Measurements from ENCODE around the gene SRGAP2C. TPM values are rescaled to one million over a fixed set of nuclear protein-coding genes. Genes with fewer than 3 reads are reported as not detected.
"Not testable (repeated sequence)": the region's sequence is repeated elsewhere in the genome, so short reads cannot be mapped to it uniquely, and the experiment has no call there.

SRGAP2C gene
- polyA plus RNA-seq, 1 of the 3 experiments (the other 2 are of a cell fraction), result 3.2 TPM

DNA sequence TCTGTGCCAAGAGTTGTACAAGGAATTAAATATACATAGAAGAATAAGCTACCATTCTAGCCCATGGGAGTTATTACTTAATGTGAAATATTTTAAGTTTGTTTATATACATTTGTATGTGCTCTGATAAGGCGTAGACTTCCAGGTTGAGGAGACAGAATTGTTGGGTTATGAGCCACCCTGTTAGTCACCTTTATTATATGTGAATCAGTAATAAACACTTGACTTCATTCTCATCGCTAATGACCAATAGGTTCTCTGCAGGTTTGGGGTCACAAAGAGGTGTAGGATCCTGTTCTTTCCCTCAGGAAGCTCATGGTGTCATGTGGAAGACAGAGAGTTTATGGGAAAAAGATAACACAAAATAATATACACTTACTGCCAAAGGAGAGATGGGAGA, 117.1 kb downstream of the SRGAP2C start:
- H3F3A ChIP-seq (replicated peaks; ENCODE audit: insufficient read depth); H3K79me2 ChIP-seq (ENCODE audit: insufficient read depth); H3K4me2 ChIP-seq: not testable (repeated sequence)

DNA sequence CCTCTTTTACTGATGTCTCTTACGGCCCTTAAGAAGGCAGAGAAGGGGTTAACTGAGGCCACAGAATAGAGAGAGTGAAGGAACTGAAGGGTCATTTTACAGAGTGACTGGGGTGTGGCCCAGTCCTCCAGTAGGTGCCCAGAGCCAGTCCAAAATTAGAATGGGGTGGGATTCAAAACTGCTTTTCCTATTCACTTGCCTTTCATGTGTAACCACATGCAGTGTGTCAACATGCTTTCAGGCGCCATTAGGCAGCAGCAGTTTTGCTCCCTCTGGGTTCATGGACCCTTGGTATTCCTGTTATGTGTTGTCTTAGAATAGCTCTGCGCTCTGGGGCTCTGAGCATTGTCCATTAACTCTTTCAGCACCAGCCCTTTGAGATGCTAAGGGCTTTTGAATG, 123.0 kb downstream of the SRGAP2C start:
- POLR2A ChIA-PET; H2AFZ ChIP-seq (ENCODE audit: low read depth); H3K4me2 ChIP-seq; DNase-seq; H4K20me1 ChIP-seq (ENCODE audit: insufficient read depth); H3K27ac ChIP-seq (ENCODE audit: low read depth in 2 of 2, low read length in 1 of 2); H3K36me3 ChIP-seq (replicated peaks in 1 of 2; ENCODE audit: control insufficient read depth in 1 of 2, insufficient read depth in 2 of 2, low read length in 1 of 2); H3K4me3 ChIP-seq (ENCODE audit: low read depth in 2 of 2, low read length in 1 of 2); H3K9ac ChIP-seq; CTCF ChIA-PET; H3K9me3 ChIP-seq; H3K27me3 ChIP-seq (ENCODE audit: insufficient read depth); H3F3A ChIP-seq (replicated peaks; ENCODE audit: insufficient read depth); H3K4me1 ChIP-seq (ENCODE audit: control insufficient read depth in 1 of 2, insufficient read depth in 2 of 2, low read depth in 1 of 2, low read length in 1 of 2); H3K9me2 ChIP-seq; H3K79me2 ChIP-seq (ENCODE audit: insufficient read depth): not testable (repeated sequence)
- 100% methylated on average over 1 of the region's 3 CpGs for WGBS (ENCODE audit: low lambda C conversion rate)

More for the DNA sequence above, 117.1 kb downstream of the SRGAP2C start:
- H4K20me1 ChIP-seq (ENCODE audit: insufficient read depth); H3K36me3 ChIP-seq (replicated peaks in 1 of 2; ENCODE audit: control insufficient read depth in 1 of 2, insufficient read depth in 2 of 2, low read length in 1 of 2); H3K27me3 ChIP-seq (ENCODE audit: insufficient read depth); DNase-seq; H3K4me3 ChIP-seq (ENCODE audit: low read depth in 2 of 2, low read length in 1 of 2); H3K9ac ChIP-seq; CTCF ChIA-PET; H2AFZ ChIP-seq (ENCODE audit: low read depth); H3K4me1 ChIP-seq (ENCODE audit: control insufficient read depth in 1 of 2, insufficient read depth in 2 of 2, low read depth in 1 of 2, low read length in 1 of 2); POLR2A ChIA-PET; H3K9me2 ChIP-seq; H3K27ac ChIP-seq (ENCODE audit: low read depth in 2 of 2, low read length in 1 of 2); H3K9me3 ChIP-seq: not testable (repeated sequence)
- WGBS (ENCODE audit: low lambda C conversion rate), result 100% methylated on average over 2 of the region's 2 CpGs

DNA sequence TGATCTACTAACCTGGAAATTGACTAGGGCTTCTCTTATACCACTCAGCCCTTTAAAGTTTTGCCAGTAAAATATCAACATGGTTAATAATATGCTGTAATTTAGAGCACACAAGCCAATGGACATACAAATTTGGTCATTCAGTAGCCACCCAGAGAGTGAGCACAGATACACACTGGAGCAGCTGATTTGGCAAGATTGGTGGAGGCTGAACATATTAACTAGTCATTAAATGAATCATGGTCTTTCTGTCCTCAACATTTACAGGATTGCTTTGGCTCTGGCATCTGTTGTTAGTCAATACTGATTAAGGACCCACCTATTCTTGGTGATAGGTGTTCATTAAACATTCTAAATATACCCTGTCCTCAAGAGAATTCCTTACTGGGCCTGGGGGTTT, 130.7 kb downstream of the SRGAP2C start:
- H3F3A ChIP-seq (replicated peaks; ENCODE audit: insufficient read depth); H3K4me2 ChIP-seq; H3K9me3 ChIP-seq; CTCF ChIA-PET; H3K79me2 ChIP-seq (ENCODE audit: insufficient read depth); H3K9ac ChIP-seq; DNase-seq; H3K27ac ChIP-seq (ENCODE audit: low read depth in 2 of 2, low read length in 1 of 2); H3K27me3 ChIP-seq (ENCODE audit: insufficient read depth); H2AFZ ChIP-seq (ENCODE audit: low read depth); H3K4me1 ChIP-seq (ENCODE audit: control insufficient read depth in 1 of 2, insufficient read depth in 2 of 2, low read depth in 1 of 2, low read length in 1 of 2); H3K36me3 ChIP-seq (replicated peaks in 1 of 2; ENCODE audit: control insufficient read depth in 1 of 2, insufficient read depth in 2 of 2, low read length in 1 of 2); H4K20me1 ChIP-seq (ENCODE audit: insufficient read depth); H3K9me2 ChIP-seq; POLR2A ChIA-PET; H3K4me3 ChIP-seq (ENCODE audit: low read depth in 2 of 2, low read length in 1 of 2): not testable (repeated sequence)

DNA sequence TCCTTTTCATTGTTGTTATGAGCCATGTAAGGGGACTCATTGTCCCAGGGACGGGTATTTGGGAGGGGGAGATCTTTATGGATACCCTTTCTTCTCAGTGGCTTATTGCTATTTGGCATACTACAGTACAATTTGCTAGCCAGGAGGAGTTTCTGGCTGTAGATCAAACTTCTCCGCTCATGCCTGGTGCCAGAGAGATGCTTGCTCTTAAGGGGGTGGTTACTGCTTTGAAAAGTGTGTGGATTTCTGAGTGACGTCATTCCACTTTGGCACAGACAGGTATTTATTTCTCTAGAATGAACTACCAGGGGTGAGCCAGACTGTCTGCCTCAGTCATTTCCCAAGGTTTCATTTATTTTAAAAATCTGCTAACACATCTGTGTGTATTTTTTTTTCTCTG, 131.3 kb downstream of the SRGAP2C start:
- H3K9me2 ChIP-seq; H3K27me3 ChIP-seq (ENCODE audit: insufficient read depth); H3K4me2 ChIP-seq; DNase-seq; H3K9me3 ChIP-seq; H2AFZ ChIP-seq (ENCODE audit: low read depth); H3K27ac ChIP-seq (ENCODE audit: low read depth in 2 of 2, low read length in 1 of 2); H3K4me3 ChIP-seq (ENCODE audit: low read depth in 2 of 2, low read length in 1 of 2); H3K9ac ChIP-seq; H3K4me1 ChIP-seq (ENCODE audit: control insufficient read depth in 1 of 2, insufficient read depth in 2 of 2, low read depth in 1 of 2, low read length in 1 of 2); H3K36me3 ChIP-seq (replicated peaks in 1 of 2; ENCODE audit: control insufficient read depth in 1 of 2, insufficient read depth in 2 of 2, low read length in 1 of 2); CTCF ChIA-PET; H4K20me1 ChIP-seq (ENCODE audit: insufficient read depth); H3K79me2 ChIP-seq (ENCODE audit: insufficient read depth); POLR2A ChIA-PET; H3F3A ChIP-seq (replicated peaks; ENCODE audit: insufficient read depth): not testable (repeated sequence)
- no CpG with 5 or more reads among the region's 3 CpGs for WGBS (ENCODE audit: low lambda C conversion rate)

DNA sequence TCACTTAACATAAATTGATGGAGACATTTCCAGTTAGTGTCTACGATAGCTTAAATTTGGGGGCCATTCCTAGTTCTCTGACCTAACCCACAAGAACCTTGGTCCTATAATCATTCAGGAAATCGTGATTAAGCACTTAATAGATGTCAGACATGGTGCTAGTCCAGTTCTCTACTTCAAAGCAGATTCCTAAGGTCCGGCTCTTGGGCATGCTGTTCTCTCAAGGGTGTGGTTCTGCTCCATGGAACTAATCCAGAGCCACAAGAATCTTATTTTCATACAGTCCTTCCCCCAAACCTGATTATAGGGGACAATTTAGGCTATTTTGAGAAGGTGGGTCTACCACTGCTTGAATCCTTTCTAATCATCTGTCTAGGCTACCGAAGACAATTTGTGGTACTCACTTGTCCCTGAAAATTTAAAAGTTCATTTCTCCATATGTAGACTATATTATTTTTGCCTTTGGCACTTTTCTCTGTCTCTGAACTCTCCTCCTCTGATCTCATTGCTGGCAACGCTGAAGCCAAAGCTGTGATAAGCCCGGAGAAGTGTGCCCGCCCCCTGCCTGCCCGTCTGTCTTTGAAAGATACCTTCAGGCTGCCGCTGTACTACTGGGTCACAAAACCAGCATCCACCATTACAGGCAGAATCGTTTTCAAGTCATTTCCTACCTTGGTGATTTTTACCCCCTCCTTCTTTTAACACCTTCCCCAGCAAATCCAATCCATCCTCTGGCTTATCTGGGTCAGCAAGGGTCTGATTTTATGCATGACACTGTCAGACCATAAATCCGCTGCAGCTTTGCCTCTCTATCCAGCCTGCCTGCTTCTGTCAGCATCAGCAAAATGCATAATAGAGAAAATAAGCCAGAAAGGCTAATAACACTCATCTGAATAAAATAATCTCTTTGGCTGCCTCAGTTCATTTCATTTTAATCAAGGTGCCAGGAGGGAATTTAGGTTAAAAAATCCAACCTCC, 133.0 kb downstream of the SRGAP2C start:
- DNase-seq; H3F3A ChIP-seq (replicated peaks; ENCODE audit: insufficient read depth); H3K9me2 ChIP-seq; H3K36me3 ChIP-seq (replicated peaks in 1 of 2; ENCODE audit: control insufficient read depth in 1 of 2, insufficient read depth in 2 of 2, low read length in 1 of 2); H3K9ac ChIP-seq; H3K79me2 ChIP-seq (ENCODE audit: insufficient read depth); H4K20me1 ChIP-seq (ENCODE audit: insufficient read depth); H3K4me3 ChIP-seq (ENCODE audit: low read depth in 2 of 2, low read length in 1 of 2); CTCF ChIA-PET; H3K27ac ChIP-seq (ENCODE audit: low read depth in 2 of 2, low read length in 1 of 2); H3K4me1 ChIP-seq (ENCODE audit: control insufficient read depth in 1 of 2, insufficient read depth in 2 of 2, low read depth in 1 of 2, low read length in 1 of 2); H3K9me3 ChIP-seq; H2AFZ ChIP-seq (ENCODE audit: low read depth); H3K4me2 ChIP-seq; H3K27me3 ChIP-seq (ENCODE audit: insufficient read depth); POLR2A ChIA-PET: not testable (repeated sequence)
- no CpG with 5 or more reads among the region's 11 CpGs for WGBS (ENCODE audit: low lambda C conversion rate)

DNA sequence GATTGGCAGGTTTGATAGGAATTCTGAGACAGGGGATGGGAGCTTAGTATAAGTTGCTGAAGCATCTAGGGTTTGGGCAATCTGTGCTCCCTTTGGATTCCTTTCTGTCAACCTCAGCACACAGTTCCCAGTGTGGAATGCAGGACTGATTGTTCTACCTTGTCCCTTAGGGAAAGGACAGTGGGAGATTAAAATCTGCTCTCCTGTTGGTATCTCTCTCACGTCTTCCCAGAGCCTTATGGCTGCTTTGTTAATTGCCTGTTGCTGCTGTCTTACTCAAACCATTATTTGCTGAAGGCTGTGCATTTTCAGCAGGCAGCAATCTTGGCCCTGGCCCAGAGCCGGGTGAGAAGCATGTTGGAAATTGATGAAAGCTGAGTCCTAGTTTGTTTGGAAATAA, 133.9 kb downstream of the SRGAP2C start:
- H3K4me3 ChIP-seq (ENCODE audit: low read depth in 2 of 2, low read length in 1 of 2); DNase-seq; H3K9me3 ChIP-seq; H3K27ac ChIP-seq (ENCODE audit: low read depth in 2 of 2, low read length in 1 of 2); H3K27me3 ChIP-seq (ENCODE audit: insufficient read depth); H2AFZ ChIP-seq (ENCODE audit: low read depth); H3K9ac ChIP-seq; H3F3A ChIP-seq (replicated peaks; ENCODE audit: insufficient read depth); H3K79me2 ChIP-seq (ENCODE audit: insufficient read depth); H3K9me2 ChIP-seq; H3K4me1 ChIP-seq (ENCODE audit: control insufficient read depth in 1 of 2, insufficient read depth in 2 of 2, low read depth in 1 of 2, low read length in 1 of 2); H4K20me1 ChIP-seq (ENCODE audit: insufficient read depth); POLR2A ChIA-PET; H3K4me2 ChIP-seq; CTCF ChIA-PET; H3K36me3 ChIP-seq (replicated peaks in 1 of 2; ENCODE audit: control insufficient read depth in 1 of 2, insufficient read depth in 2 of 2, low read length in 1 of 2): not testable (repeated sequence)
- 40% methylated on average over 1 of the region's 2 CpGs for WGBS (ENCODE audit: low lambda C conversion rate)
